WTC11 (cell line): ENCODE results near the gene KCNK15.

Experiments
- CTCF ChIP-seq: fragments of 200-600 bp; IDR thresholded peaks from 2 replicates; pipeline ENCODE4 v1.8.0; 2022; ENCODE audit warnings: antibody characterized with exemption
- FOXP4 ChIP-seq: sonication (generic); formaldehyde crosslinking; IDR thresholded peaks from 2 replicates; pipeline ENCODE4 v1.8.0; 2022; ENCODE audit warnings: mild to moderate bottlenecking, missing genetic modification reagents
- TEAD4 ChIP-seq: sonication (generic); formaldehyde crosslinking; IDR thresholded peaks from 2 replicates; pipeline ENCODE4 v1.8.0; 2022; ENCODE audit warnings: mild to moderate bottlenecking, missing genetic modification reagents
- ZNF671 ChIP-seq: fragments of 250-450 bp; sonication (Bioruptor Pico); IDR thresholded peaks from 2 replicates; pipeline ENCODE4 v1.8.0; 2021; ENCODE audit warnings: mild to moderate bottlenecking

- TF ChIP-seq ZNF671 (CRISPR knock-in tag) (no peak), FOXP4 (CRISPR knock-in tag) (no peak), TEAD4 (CRISPR knock-in tag) (no peak), CTCF (no peak)
Observed at GRCh38 chr20:44739942-44740341, 5.7 kb upstream of the KCNK15 start.
